ENCODE data around the gene CCL4. TPM values are rescaled to one million over a fixed set of nuclear protein-coding genes. Genes with fewer than 3 reads are reported as not detected.
"Not testable (repeated sequence)": the region's sequence is repeated elsewhere in the genome, so short reads cannot be mapped to it uniquely, and the experiment has no call there.

The CCL4 gene
- total RNA-seq, 4 donors from 2014 or later = 0.29 to 0.76 (median 0.61) TPM; not detected in 1

- H3K4me3 ChIP-seq (ENCODE audit: low read depth, poor library complexity, severe bottlenecking) = no peak overlapping the region
- no peak for DNase-seq (ENCODE audit: low spot score in 2 of 2)
- no peak for TF ChIP-seq CTCF (IDR thresholded peaks at IDR 0.05)
- TF ChIP-seq POLR2A (IDR thresholded peaks at IDR 0.05) = no peak
- intact Hi-C loops (cut with DNase I; ENCODE audit: low total_unique reads) = no loop called here
Measured at GRCh38 chr17:36112572-36112971, 8.9 kb downstream of the CCL4 start.

GRCh38 chr17:36113131-36113530 is 9.5 kb downstream of the CCL4 start:
- intact Hi-C loops (cut with DNase I; ENCODE audit: low total_unique reads); H3K4me3 ChIP-seq (ENCODE audit: low read depth, poor library complexity, severe bottlenecking); DNase-seq (ENCODE audit: low spot score in 2 of 2): not testable (repeated sequence)
- WGBS, 2 donors = 85 to 91% methylated on average over 1 of the region's 1 CpG

- H3K4me3 ChIP-seq (ENCODE audit: low read depth, poor library complexity, severe bottlenecking); DNase-seq (ENCODE audit: low spot score in 2 of 2); intact Hi-C loops (cut with DNase I; ENCODE audit: low total_unique reads): not testable (repeated sequence)
- 80 to 82% methylated on average over 5 of the region's 5 CpGs for WGBS, 2 donors
Measured at GRCh38 chr17:36114971-36115648, 11.5 kb downstream of the CCL4 start.

GRCh38 chr17:36115649-36115977 is 12.0 kb downstream of the CCL4 start:
- H3K4me3 ChIP-seq (ENCODE audit: low read depth, poor library complexity, severe bottlenecking); DNase-seq (ENCODE audit: low spot score in 2 of 2); intact Hi-C loops (cut with DNase I; ENCODE audit: low total_unique reads): not testable (repeated sequence)

GRCh38 chr17:36117505-36118382 is 14.1 kb downstream of the CCL4 start:
- WGBS, 2 donors = 28 to 33% methylated on average over 5 of the region's 5 CpGs
- intact Hi-C loops (cut with DNase I; ENCODE audit: low total_unique reads) = no loop called here
- peak in 1 of 2 donors; percentile 43 for DNase-seq (ENCODE audit: low spot score in 2 of 2)
- TF ChIP-seq POLR2A (IDR thresholded peaks at IDR 0.05) (no peak), CTCF (IDR thresholded peaks at IDR 0.05) (no peak)
- H3K4me3 ChIP-seq (ENCODE audit: low read depth, poor library complexity, severe bottlenecking) = no peak overlapping the region

GRCh38 chr17:36118477-36119353 is 15.1 kb downstream of the CCL4 start:
- DNase-seq (ENCODE audit: low spot score in 2 of 2) = peak in 1 of 2 donors; percentile 53
- TF ChIP-seq CTCF (IDR thresholded peaks at IDR 0.05) (no peak), POLR2A (IDR thresholded peaks at IDR 0.05) (no peak)
- intact Hi-C loops (cut with DNase I; ENCODE audit: low total_unique reads) = no loop called here
- no peak overlapping the region for H3K4me3 ChIP-seq (ENCODE audit: low read depth, poor library complexity, severe bottlenecking)
- WGBS, 2 donors = 90 to 91% methylated on average over 12 of the region's 12 CpGs

GRCh38 chr17:36120221-36120620 is 16.6 kb downstream of the CCL4 start:
- TF ChIP-seq POLR2A (IDR thresholded peaks at IDR 0.05) (no peak), CTCF (IDR thresholded peaks at IDR 0.05) (no peak)
- no peak for DNase-seq (ENCODE audit: low spot score in 2 of 2)
- 73 to 77% methylated on average over 3 of the region's 3 CpGs for WGBS, 2 donors
- H3K4me3 ChIP-seq (ENCODE audit: low read depth, poor library complexity, severe bottlenecking) = no peak overlapping the region
- intact Hi-C loops (cut with DNase I; ENCODE audit: low total_unique reads) = no loop called here

GRCh38 chr17:36121099-36121498 is 17.5 kb downstream of the CCL4 start:
- 63 to 68% methylated on average over 6 of the region's 6 CpGs for WGBS, 2 donors
- H3K4me3 ChIP-seq (ENCODE audit: low read depth, poor library complexity, severe bottlenecking); intact Hi-C loops (cut with DNase I; ENCODE audit: low total_unique reads); DNase-seq (ENCODE audit: low spot score in 2 of 2): not testable (repeated sequence)
